NB4 (cell line): ENCODE measurements around the gene PDE6B.

Source experiments
- MYC ChIP-seq: IDR thresholded peaks from 2 replicates; pipeline ENCODE4 v1.6.1; 2011; ENCODE audit warnings: low read depth, low read length
- POLR2A ChIP-seq: IDR thresholded peaks from 2 replicates; pipeline ENCODE4 v1.6.1; 2011; ENCODE audit warnings: mild to moderate bottlenecking; ENCODE audit not compliant: insufficient read length; ENCODE audit errors: extremely low read depth

- no peak for TF ChIP-seq POLR2A
- no peak for TF ChIP-seq MYC
Observed at GRCh38 chr4:704198-704891, 79.0 kb downstream of the PDE6B start.
